C4-2B (cell line): Measurements from ENCODE around the gene CAVIN2.

Experiments
- ZFX ChIP-seq: fragments of 450-650 bp; IDR thresholded peaks from 2 replicates; pipeline ENCODE4 v1.6.1; 2017
- TF ChIP-seq, protein P1 (sequence below): fragments of 450-650 bp; conservative IDR thresholded peaks from 2 replicates; pipeline ENCODE4 v1.5.1; 2017; ENCODE audit warnings: mild to moderate bottlenecking

DNA sequence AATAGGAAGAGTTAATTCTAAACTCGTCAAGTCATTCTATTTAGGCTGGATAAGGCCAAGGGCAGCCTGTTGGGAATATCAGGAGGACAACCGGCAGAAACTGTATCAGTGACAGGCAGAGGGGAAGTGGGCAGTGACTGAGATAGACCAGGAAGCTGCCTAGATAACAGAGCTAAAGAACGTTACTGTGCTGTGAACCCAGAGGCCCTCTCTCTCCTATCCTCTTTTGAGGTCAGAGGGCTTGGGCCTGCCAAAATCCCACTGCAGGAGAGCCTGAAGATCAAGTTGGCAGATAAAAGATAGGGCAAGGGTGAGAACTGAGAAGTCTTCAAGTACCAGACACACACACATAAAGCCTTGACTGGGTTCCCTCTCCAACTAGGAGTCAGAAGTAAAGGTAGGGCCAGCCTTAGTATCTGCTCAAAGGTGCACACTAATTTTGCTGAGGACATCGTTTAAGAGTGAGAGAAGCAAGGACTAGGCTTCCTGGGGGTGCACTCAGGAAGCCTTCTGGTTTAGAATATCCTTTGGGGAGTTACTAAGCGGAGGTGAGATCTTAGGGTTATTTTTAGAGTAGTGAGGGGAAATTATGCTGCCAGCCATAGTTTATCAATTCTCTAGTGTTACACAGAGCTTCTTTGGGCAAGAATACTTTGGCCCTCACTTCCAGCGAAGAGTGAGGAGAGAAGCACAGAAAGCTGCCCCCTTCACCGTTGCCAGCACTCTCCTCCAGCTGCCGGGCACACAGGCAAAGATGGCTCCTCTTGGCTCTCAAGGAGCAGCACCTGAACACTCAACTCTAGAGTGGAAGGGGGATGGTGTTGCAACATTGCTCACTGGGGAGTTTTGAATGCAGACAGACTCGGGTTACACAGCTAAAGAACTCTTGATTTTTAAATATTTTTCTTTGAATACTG lies 9.8 kb downstream of the CAVIN2 start:
- TF ChIP-seq, protein P1, sequence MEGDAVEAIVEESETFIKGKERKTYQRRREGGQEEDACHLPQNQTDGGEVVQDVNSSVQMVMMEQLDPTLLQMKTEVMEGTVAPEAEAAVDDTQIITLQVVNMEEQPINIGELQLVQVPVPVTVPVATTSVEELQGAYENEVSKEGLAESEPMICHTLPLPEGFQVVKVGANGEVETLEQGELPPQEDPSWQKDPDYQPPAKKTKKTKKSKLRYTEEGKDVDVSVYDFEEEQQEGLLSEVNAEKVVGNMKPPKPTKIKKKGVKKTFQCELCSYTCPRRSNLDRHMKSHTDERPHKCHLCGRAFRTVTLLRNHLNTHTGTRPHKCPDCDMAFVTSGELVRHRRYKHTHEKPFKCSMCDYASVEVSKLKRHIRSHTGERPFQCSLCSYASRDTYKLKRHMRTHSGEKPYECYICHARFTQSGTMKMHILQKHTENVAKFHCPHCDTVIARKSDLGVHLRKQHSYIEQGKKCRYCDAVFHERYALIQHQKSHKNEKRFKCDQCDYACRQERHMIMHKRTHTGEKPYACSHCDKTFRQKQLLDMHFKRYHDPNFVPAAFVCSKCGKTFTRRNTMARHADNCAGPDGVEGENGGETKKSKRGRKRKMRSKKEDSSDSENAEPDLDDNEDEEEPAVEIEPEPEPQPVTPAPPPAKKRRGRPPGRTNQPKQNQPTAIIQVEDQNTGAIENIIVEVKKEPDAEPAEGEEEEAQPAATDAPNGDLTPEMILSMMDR = no peak
- TF ChIP-seq ZFX = no peak
